H1 (cell line): ENCODE measurements around the gene SMIM41. TPM values are rescaled to one million over a fixed set of nuclear protein-coding genes. Genes with fewer than 3 reads are reported as not detected.

Experiments used
- CTCF ChIA-PET: fragments of 300-600 bp; sonication (Branson Sonifier 250); formaldehyde crosslinking; loops from one replicate; lab custom pipeline; 2021; ENCODE audit not compliant: partially characterized antibody; lab: Charles Lee
- POLR2A ChIA-PET: fragments of 300-600 bp; sonication (Branson Sonifier 250); formaldehyde crosslinking; loops from one replicate; lab custom pipeline; 2021; ENCODE audit warnings: inconsistent platforms; ENCODE audit not compliant: partially characterized antibody; lab: Charles Lee
- DNase-seq, 2 experiments: peaks; one replicate each; pipeline versions ENCODE4 v3.0.0 to v3.0.0-alpha.2; 2010 to 2022; ENCODE audit warnings: low spot score in 2 of 2, low read depth in 1 of 2, mixed read lengths in 1 of 2
- FAIRE-seq: peaks from 2 replicates; lab custom pipeline; 2011; peaks lifted over from hg19 to GRCh38; lab: Jason Lieb, UNC
- H2AFZ ChIP-seq: 2 replicates; pipeline ENCODE4 v1.8.1; 2012; ENCODE audit warnings: low read length, inconsistent platforms
- H2AK5ac ChIP-seq: 2 replicates; pipeline ENCODE4 v1.6.1; 2013; ENCODE audit warnings: low read depth, low read length
- H2BK120ac ChIP-seq: replicated peaks from 2 replicates; pipeline ENCODE3; 2013; ENCODE audit warnings: low read depth, low read length, inconsistent platforms
- H2BK12ac ChIP-seq: 2 replicates; pipeline ENCODE4 v1.6.1; 2013; ENCODE audit warnings: low read depth, low read length
- H2BK15ac ChIP-seq: 2 replicates; pipeline ENCODE4 v1.6.1; 2013; ENCODE audit warnings: low read length
- H2BK20ac ChIP-seq: 2 replicates; pipeline ENCODE4 v1.6.1; 2013; ENCODE audit warnings: low read length
- H2BK5ac ChIP-seq: 2 replicates; pipeline ENCODE4 v1.6.1; 2013; ENCODE audit warnings: low read depth, low read length
- H3K14ac ChIP-seq: 2 replicates; pipeline ENCODE4 v1.6.1; 2013; ENCODE audit warnings: inconsistent platforms; ENCODE audit not compliant: insufficient read length
- H3K18ac ChIP-seq: 2 replicates; pipeline ENCODE4 v1.6.1; 2013; ENCODE audit warnings: low read length; ENCODE audit errors: extremely low read depth
- H3K23ac ChIP-seq: 2 replicates; pipeline ENCODE4 v1.6.1; 2013; ENCODE audit warnings: inconsistent platforms; ENCODE audit not compliant: insufficient read length
- H3K23me2 ChIP-seq: 2 replicates; pipeline ENCODE4 v1.6.1; 2013; ENCODE audit warnings: low read depth, low read length
- H3K27ac ChIP-seq: 2 replicates; pipeline ENCODE4 v1.6.1; 2011; ENCODE audit warnings: low read depth, low read length, inconsistent platforms
- H3K27me3 ChIP-seq, 4 experiments: replicated peaks in 1 of 4; 1 replicate in 1 of 4; 2 replicates in 3 of 4; pipeline versions ENCODE4 v1.6.1 to v1.8.1; 2011 to 2013; ENCODE audit warnings: low read length in 3 of 4, mild to moderate bottlenecking in 3 of 4, inconsistent platforms in 2 of 4, mixed read lengths in 2 of 4, moderate library complexity in 1 of 4; ENCODE audit not compliant: control insufficient read depth in 3 of 4, insufficient read depth in 3 of 4; ENCODE audit errors: extremely low read depth in 1 of 4
- H3K36me3 ChIP-seq, 4 experiments: 2 replicates each; pipeline versions ENCODE4 v1.6.1 to v1.8.1; 2011 to 2013; ENCODE audit warnings: mild to moderate bottlenecking in 4 of 4, low read length in 3 of 4, moderate library complexity in 2 of 4, control low read depth in 1 of 4, inconsistent platforms in 1 of 4; ENCODE audit not compliant: insufficient read depth in 4 of 4, control insufficient read depth in 2 of 4
- H3K4ac ChIP-seq: replicated peaks from 2 replicates; pipeline ENCODE3; 2013; ENCODE audit warnings: low read length, low read depth, mixed read lengths, inconsistent platforms; ENCODE audit not compliant: insufficient read length
- H3K4me1 ChIP-seq, 4 experiments: replicated peaks in 1 of 4; 1 replicate in 1 of 4; 2 replicates in 3 of 4; pipeline versions ENCODE4 v1.6.1 to v1.8.1; 2011 to 2013; ENCODE audit warnings: low read length in 3 of 4, inconsistent platforms in 2 of 4, mixed read lengths in 1 of 4; ENCODE audit not compliant: insufficient read depth in 4 of 4, control insufficient read depth in 3 of 4
- H3K4me2 ChIP-seq, 2 experiments: 2 replicates each; pipeline versions ENCODE4 v1.6.1 to v1.8.1; 2011 to 2013; ENCODE audit warnings: low read depth in 2 of 2, low read length in 2 of 2, control low read depth in 1 of 2, inconsistent platforms in 1 of 2, mild to moderate bottlenecking in 1 of 2; ENCODE audit not compliant: insufficient read depth in 1 of 2
- H3K4me3 ChIP-seq, 4 experiments: fragments of 200-600, 300-600 bp in 1 of 4; sonication (generic), shearing (Covaris generic), sonication (Bioruptor Twin) in 1 of 4; 2 replicates each; pipeline versions ENCODE4 v1.5.1 to v1.8.1; 2011 to 2016; ENCODE audit warnings: low read length in 4 of 4, low read depth in 3 of 4, control low read depth in 2 of 4, inconsistent platforms in 2 of 4, mild to moderate bottlenecking in 2 of 4, mixed read lengths in 1 of 4, moderate library complexity in 1 of 4; ENCODE audit not compliant: insufficient read depth in 2 of 4; ENCODE audit errors: extremely low read depth in 1 of 4
- H3K56ac ChIP-seq: replicated peaks from 2 replicates; pipeline ENCODE3; 2013; ENCODE audit warnings: low read depth, mild to moderate bottlenecking, mixed read lengths, low read length, inconsistent platforms; ENCODE audit not compliant: insufficient read length
- H3K79me1 ChIP-seq: 2 replicates; pipeline ENCODE4 v1.6.1; 2013; ENCODE audit warnings: low read depth, low read length, control low read depth
- H3K79me2 ChIP-seq, 2 experiments: 2 replicates each; pipeline versions ENCODE4 v1.6.1 to v1.8.1; 2012 to 2013; ENCODE audit warnings: low read length in 2 of 2, mild to moderate bottlenecking in 2 of 2, inconsistent platforms in 1 of 2; ENCODE audit not compliant: insufficient read depth in 2 of 2, control insufficient read depth in 1 of 2
- H3K9ac ChIP-seq, 4 experiments: replicated peaks in 1 of 4; 1 replicate in 1 of 4; 2 replicates in 3 of 4; pipeline versions ENCODE4 v1.6.1 to v1.8.1; 2011 to 2013; ENCODE audit warnings: low read depth in 3 of 4, low read length in 3 of 4, control low read depth in 2 of 4, mild to moderate bottlenecking in 2 of 4, moderate library complexity in 2 of 4, inconsistent platforms in 1 of 4; ENCODE audit errors: extremely low read depth in 1 of 4
- H3K9me3 ChIP-seq, 2 experiments: 2 replicates each; pipeline versions ENCODE4 v1.6.1 to v1.8.1; 2012 to 2013; ENCODE audit warnings: mild to moderate bottlenecking in 2 of 2, moderate library complexity in 2 of 2, control low read depth in 1 of 2, inconsistent platforms in 1 of 2, low read depth in 1 of 2, low read length in 1 of 2, mixed read lengths in 1 of 2; ENCODE audit not compliant: insufficient read depth in 2 of 2
- H4K20me1 ChIP-seq, 2 experiments: replicated peaks in 1 of 2; 2 replicates each; pipeline versions ENCODE3 to v1.8.1; 2011 to 2013; ENCODE audit warnings: inconsistent platforms in 2 of 2, low read length in 2 of 2, mild to moderate bottlenecking in 1 of 2; ENCODE audit not compliant: insufficient read depth in 2 of 2, control insufficient read depth in 1 of 2
- H4K5ac ChIP-seq: 2 replicates; pipeline ENCODE4 v1.6.1; 2013; ENCODE audit warnings: low read length, low read depth, mixed read lengths, inconsistent platforms; ENCODE audit not compliant: insufficient read length
- H4K8ac ChIP-seq: 2 replicates; pipeline ENCODE4 v1.8.0; 2013; ENCODE audit warnings: mild to moderate bottlenecking, moderate library complexity, low read length, inconsistent platforms; ENCODE audit not compliant: insufficient read depth; ENCODE audit errors: extremely low read depth
- H4K91ac ChIP-seq: replicated peaks from 2 replicates; pipeline ENCODE3; 2013; ENCODE audit warnings: low read length, mixed read lengths, inconsistent platforms; ENCODE audit not compliant: insufficient read length
- ASH2L ChIP-seq: fragments of 200-600, 300-600 bp; sonication (generic); IDR thresholded peaks from one replicate; pipeline ENCODE4 v1.7.1; 2017; ENCODE audit warnings: low read length
- BCL11A ChIP-seq, 2 experiments: IDR thresholded peaks; one replicate each; pipeline ENCODE4 v1.6.1; 2011; ENCODE audit warnings: low read depth in 2 of 2, low read length in 2 of 2, mild to moderate bottlenecking in 2 of 2
- EGR1 ChIP-seq: IDR thresholded peaks from 2 replicates; pipeline ENCODE4 v1.6.1; 2011; ENCODE audit warnings: low read depth, low read length, borderline replicate concordance
- FOSL1 ChIP-seq: IDR thresholded peaks from 2 replicates; pipeline ENCODE4 v1.6.1; 2011; ENCODE audit warnings: mild to moderate bottlenecking, low read depth, low read length, moderate library complexity; ENCODE audit not compliant: insufficient read depth
- JUN ChIP-seq: IDR thresholded peaks from 2 replicates; pipeline ENCODE4 v1.6.1; 2011; ENCODE audit warnings: low read depth, mild to moderate bottlenecking, improper control_type of control experiment, low read length
- KDM1A ChIP-seq: fragments of 200-600, 300-600 bp; sonication (generic); IDR thresholded peaks from 2 replicates; pipeline ENCODE4 v1.7.1; 2016; ENCODE audit warnings: mild to moderate bottlenecking, low read length, borderline replicate concordance
- POLR2A ChIP-seq, 2 experiments: IDR thresholded peaks; 1 replicate in 1 of 2; 2 replicates in 1 of 2; pipeline ENCODE4 v1.6.1; 2011; ENCODE audit warnings: low read depth in 2 of 2, low read length in 2 of 2, mild to moderate bottlenecking in 2 of 2; ENCODE audit errors: control extremely low read depth in 1 of 2
- RAD21 ChIP-seq, 2 experiments: IDR thresholded peaks in 1 of 2; conservative IDR thresholded peaks in 1 of 2; 2 replicates each; pipeline ENCODE4 v1.6.1; 2011; ENCODE audit warnings: low read depth in 2 of 2, low read length in 2 of 2, improper control_type of control experiment in 1 of 2, inconsistent platforms in 1 of 2, mild to moderate bottlenecking in 1 of 2, moderate library complexity in 1 of 2
- SIX5 ChIP-seq: IDR thresholded peaks from 2 replicates; pipeline ENCODE4 v1.6.1; 2011; ENCODE audit warnings: mild to moderate bottlenecking, low read depth, low read length
- SP2 ChIP-seq: IDR thresholded peaks from 2 replicates; pipeline ENCODE4 v1.6.1; 2012; ENCODE audit warnings: mild to moderate bottlenecking, low read length, inconsistent platforms
- TBP ChIP-seq: IDR thresholded peaks from 2 replicates; pipeline ENCODE4 v1.6.1; 2011; ENCODE audit warnings: low read depth, low read length, improper control_type of control experiment
- ZNF274 ChIP-seq: IDR thresholded peaks from 2 replicates; pipeline ENCODE4 v1.7.0; 2012; ENCODE audit warnings: low read length, borderline replicate concordance; ENCODE audit errors: extremely low read depth
- WGBS, 2 experiments: shearing (Covaris generic) in 1 of 2; methylation state at CpG; one replicate each; pipeline versions ENCODE4 v1.1.6 to v1.1.7; 2013 to 2015; ENCODE audit warnings: low lambda C conversion rate in 2 of 2, mixed read lengths in 2 of 2, inconsistent platforms in 1 of 2, low coverage in 1 of 2, missing lambda C conversion rate in 1 of 2; ENCODE audit not compliant: insufficient replicate concordance in 2 of 2, insufficient coverage in 1 of 2, insufficient read length in 1 of 2; ENCODE audit errors: extremely low coverage in 1 of 2, missing lambda C conversion rate in 1 of 2; 5-methylcytosine and 5-hydroxymethylcytosine counted together
- polyA plus RNA-seq, 7 experiments: library from polyadenylated mRNA; depleted of rRNA in 3 of 7; stranded (reverse) in 5 of 7; unstranded in 2 of 7; fragments of >200 nt in 5 of 7; fragments of 200-250 nt in 2 of 7; gene quantifications; 1 replicate in 5 of 7; 2 replicates in 1 of 7; 4 replicates in 1 of 7; pipeline versions ENCODE4 v1.2.1 to v1.2.3, GENCODE V29; 2011 to 2013; ENCODE audit warnings: missing spikeins in 2 of 7, mixed read lengths in 2 of 7
- total RNA-seq: library from RNA; stranded (reverse); fragmentation: NEBNext Ultra II Directional; extraction: Animal tissue kit (Norgen Biotek cat#: 25700); gene quantifications from 2 replicates; pipeline ENCODE4 v1.2.1, GENCODE V29; 2021
- TF ChIP-seq, protein P1 (sequence below): IDR thresholded peaks from 2 replicates; pipeline ENCODE4 v1.6.1; 2012; ENCODE audit warnings: inconsistent platforms

SMIM41 gene
- total and polyA plus RNA-seq, 2 of the 8 experiments (the other 6 are each of a cell fraction or from before 2014, with no cell fraction given) = 0.28 to 0.98 TPM

DNA sequence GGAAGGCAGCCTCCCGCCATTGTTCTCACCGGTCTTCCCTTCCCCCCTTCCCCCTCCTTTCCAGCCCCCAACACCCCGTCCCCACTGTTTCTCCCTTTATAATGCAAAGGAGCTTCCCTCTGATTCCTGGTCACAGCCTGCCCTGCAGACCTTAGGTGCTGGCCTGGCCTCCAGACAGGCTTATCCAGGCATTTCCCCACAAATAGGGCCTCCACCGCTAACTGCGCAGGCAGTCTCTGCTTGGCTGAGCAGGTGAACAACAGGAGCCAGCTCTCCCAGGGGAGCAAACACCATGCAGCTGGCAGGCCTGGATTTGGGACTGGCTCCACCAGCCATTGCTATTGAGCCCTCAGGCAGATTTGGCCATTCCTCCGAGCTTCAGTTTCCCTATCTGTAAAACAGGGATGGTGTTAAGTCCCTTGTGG lies 46.0 kb downstream of the SMIM41 start:
- Histone ChIP-seq H4K8ac (peak overlapping the region; percentile 66), H2AFZ (no peak overlapping the region), H2AK5ac (peak overlapping the region; percentile 86), H2BK12ac (peak overlapping the region; percentile 94), H3K27me3 (no peaks in the 10 kb centered on the region), H2BK15ac (peak overlapping the region; percentile 96), H2BK120ac (peak overlapping the region; percentile 60), H3K4ac (peak overlapping the region; percentile 40), H3K18ac (peak overlapping the region; percentile 95), H3K23me2 (0 out of 2 replicates have a peak, but pooled peaks cover 2% of the 10 kb centered on the region), H3K4me2 (peak overlapping the region; percentile 49 to 60), H4K5ac (peak overlapping the region; percentile 85), H3K9ac (no peak overlapping the region), H4K20me1 (no peaks in the 10 kb centered on the region), H2BK5ac (peak overlapping the region; percentile 89), H4K91ac (peak overlapping the region; percentile 99), H3K79me2 (no peaks in the 10 kb centered on the region), H3K56ac (peak overlapping the region; percentile 60), H3K79me1 (no peaks in the 10 kb centered on the region), H3K14ac (no peak overlapping the region), H2BK20ac (peak overlapping the region; percentile 97), H3K9me3 (no peaks in the 10 kb centered on the region), H3K27ac (peak overlapping the region; percentile 71; the same call in 1 of the 2 replicates), H3K23ac (no peak overlapping the region), H3K36me3 (no peaks in the 10 kb centered on the region), H3K4me3 (peak overlapping the region in 1 of 4 experiments; percentile 17; a peak in 1 of 8 replicates), H3K4me1 (peaks cover 23 to 46% (median 31%) of the 10 kb centered on the region in 4 experiments)
- no peak for DNase-seq
- 26% methylated on average over 3 of the region's 6 CpGs; no CpG with 5 or more reads in 1 of the 2 experiments for WGBS, 2 experiments
- peak; percentile 28 for FAIRE-seq
- ChIA-PET CTCF (interaction anchor here (0.6 to 12.6 kb wide), 18 partner anchors 7 to 754 kb away, joined by 3 to 338 read pairs (median 4); no protein-coding TSS in a partner anchor), POLR2A (interaction anchor here (0.9 to 3.0 kb wide), 14 partner anchors 9 to 115 kb away, joined by 3 to 10 read pairs (median 4); partner anchors contain the start of genes ATG101, NR4A1 and SMIM41)
- no peak for TF ChIP-seq KDM1A
- no peak for TF ChIP-seq FOSL1
- TF ChIP-seq ZNF274 = no peak
- 0 out of 4 replicates have a peak, but pooled peaks of 1 of the 2 experiments have one; percentile 13 for TF ChIP-seq RAD21 (IDR thresholded peaks at IDR 0.05 in 1 of 2, conservative IDR thresholded peaks at IDR 0.05 in 1 of 2; ENCODE audit: low read depth in 2 of 2, low read length in 2 of 2)
- no peak for TF ChIP-seq BCL11A (IDR thresholded peaks at IDR 0.05; ENCODE audit: low read depth in 2 of 2, low read length in 2 of 2)
- peak in 1 of 2 experiments; percentile 79; a peak in 2 of 3 replicates for TF ChIP-seq POLR2A (IDR thresholded peaks at IDR 0.05; ENCODE audit: control extremely low read depth in 1 of 2, low read depth in 2 of 2, low read length in 2 of 2)
- peak; percentile 83 for TF ChIP-seq TBP
- TF ChIP-seq JUN = no peak
- peak; percentile 57 for TF ChIP-seq ASH2L
- no peak for TF ChIP-seq SIX5
- peak; percentile 53; the same call in 1 of the 2 replicates for TF ChIP-seq EGR1
- TF ChIP-seq, protein P1, sequence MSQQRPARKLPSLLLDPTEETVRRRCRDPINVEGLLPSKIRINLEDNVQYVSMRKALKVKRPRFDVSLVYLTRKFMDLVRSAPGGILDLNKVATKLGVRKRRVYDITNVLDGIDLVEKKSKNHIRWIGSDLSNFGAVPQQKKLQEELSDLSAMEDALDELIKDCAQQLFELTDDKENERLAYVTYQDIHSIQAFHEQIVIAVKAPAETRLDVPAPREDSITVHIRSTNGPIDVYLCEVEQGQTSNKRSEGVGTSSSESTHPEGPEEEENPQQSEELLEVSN = no peak
- no peak for TF ChIP-seq SP2
